HG03469 (cell line): ENCODE data around the gene SAP30BP.

Source experiments
- ATAC-seq: cut with Tn5 transposase; IDR thresholded peaks from one replicate; pipeline ENCODE4 v1.9.1; 2021; ENCODE audit warnings: mild to moderate bottlenecking, moderate library complexity, moderate number of reproducible peaks; ENCODE audit not compliant: unreplicated experiment

SAP30BP gene

GRCh38 chr17:75755205-75755901, 88.2 kb downstream of the SAP30BP start:
- no peak for ATAC-seq

- ATAC-seq, result no peak
Observed at GRCh38 chr17:75755990-75756389, 88.9 kb downstream of the SAP30BP start.

- no peak for ATAC-seq
Observed at GRCh38 chr17:75756451-75757085, 89.4 kb downstream of the SAP30BP start.

- no peak for ATAC-seq
Observed at GRCh38 chr17:75757086-75757681, 90.0 kb downstream of the SAP30BP start.
